Neural progenitor cell (in vitro differentiated cells): ENCODE results near the gene GATAD2B. TPM values are rescaled to one million over a fixed set of nuclear protein-coding genes. Genes with fewer than 3 reads are reported as not detected.
"Not testable (repeated sequence)": the region's sequence is repeated elsewhere in the genome, so short reads cannot be mapped to it uniquely, and the experiment has no call there.

Experiments
- DNase-seq: peaks from one replicate; pipeline ENCODE4 v3.0.0-alpha.2; 2016; ENCODE audit warnings: low spot score
- H2AFZ ChIP-seq: fragments of 200-600 bp; sonication (generic); replicated peaks from 2 replicates; pipeline ENCODE4 v1.6.1; 2016; ENCODE audit warnings: antibody characterized with exemption
- H3F3A ChIP-seq: fragments of 200-600 bp; sonication (generic); 2 replicates; pipeline ENCODE4 v1.6.1; 2016; ENCODE audit warnings: antibody characterized with exemption, low read depth
- H3K27ac ChIP-seq: fragments of 200-600 bp; sonication (generic); 2 replicates; pipeline ENCODE4 v1.5.1; 2016; ENCODE audit warnings: mild to moderate bottlenecking
- H3K27me3 ChIP-seq: fragments of 200-600 bp; sonication (generic); 2 replicates; pipeline ENCODE4 v1.6.1; 2016; ENCODE audit warnings: mild to moderate bottlenecking, moderate library complexity
- H3K36me3 ChIP-seq: fragments of 200-600 bp; sonication (generic); 2 replicates; pipeline ENCODE4 v1.5.1; 2016
- H3K4me1 ChIP-seq: fragments of 200-600 bp; sonication (generic); 2 replicates; pipeline ENCODE4 v1.6.1; 2016; ENCODE audit warnings: mixed run types
- H3K4me2 ChIP-seq: fragments of 200-600 bp; sonication (generic); 2 replicates; pipeline ENCODE4 v1.6.1; 2016
- H3K4me3 ChIP-seq: fragments of 200-600 bp; sonication (generic); 2 replicates; pipeline ENCODE4 v1.5.1; 2016
- H3K79me2 ChIP-seq: fragments of 200-600 bp; sonication (generic); 2 replicates; pipeline ENCODE4 v1.6.1; 2016; ENCODE audit warnings: low read depth
- H3K9ac ChIP-seq: fragments of 200-600 bp; sonication (generic); 2 replicates; pipeline ENCODE4 v1.6.1; 2016
- H3K9me3 ChIP-seq: fragments of 200-600 bp; sonication (generic); 2 replicates; pipeline ENCODE4 v1.5.1; 2016; ENCODE audit warnings: low read depth
- H4K20me1 ChIP-seq: fragments of 200-600 bp; sonication (generic); 2 replicates; pipeline ENCODE4 v1.6.1; 2016; ENCODE audit warnings: low read depth
- H3K27ac Mint-ChIP-seq: 3 replicates; pipeline ENCODE4 v1.8.0; 2021; ENCODE audit warnings: mixed read lengths
- H3K27me3 Mint-ChIP-seq: 2 replicates; pipeline ENCODE4 v1.8.0; 2022; ENCODE audit warnings: low read depth, mild to moderate bottlenecking, inconsistent platforms, moderate library complexity, mixed read lengths; ENCODE audit not compliant: insufficient read depth
- H3K36me3 Mint-ChIP-seq: 3 replicates; pipeline ENCODE4 v1.8.0; 2021; ENCODE audit warnings: mixed read lengths
- H3K4me1 Mint-ChIP-seq: 3 replicates; pipeline ENCODE4 v1.8.0; 2021; ENCODE audit warnings: mixed read lengths
- H3K4me3 Mint-ChIP-seq: 3 replicates; pipeline ENCODE4 v1.8.0; 2021; ENCODE audit warnings: mild to moderate bottlenecking, moderate library complexity, mixed read lengths
- H3K9me3 Mint-ChIP-seq: 3 replicates; pipeline ENCODE4 v1.8.0; 2020; ENCODE audit warnings: mixed read lengths
- EZH2 ChIP-seq: fragments of 200-600 bp; sonication (generic); IDR thresholded peaks from 2 replicates; pipeline ENCODE4 v1.6.1; 2017; ENCODE audit warnings: antibody characterized with exemption, mild to moderate bottlenecking, moderate library complexity
- EZH2phosphoT487 ChIP-seq: fragments of 200-600 bp; sonication (generic); IDR thresholded peaks from 2 replicates; pipeline ENCODE4 v1.6.1; 2017; ENCODE audit warnings: antibody characterized with exemption
- total RNA-seq: library from RNA; depleted of rRNA; stranded (reverse); fragments of >200 nt; gene quantifications from 2 replicates; pipeline ENCODE4 v1.2.3, GENCODE V29; 2015; ENCODE audit warnings: low replicate concordance
- TF ChIP-seq, protein P1 (sequence below): fragments of 200-600 bp; sonication (generic); IDR thresholded peaks from 2 replicates; pipeline ENCODE4 v1.5.1; 2017; ENCODE audit warnings: antibody characterized with exemption, mild to moderate bottlenecking

GATAD2B gene
- total RNA-seq, 1 donor from 2014 or later: 14.8 TPM

- Histone ChIP-seq H3K4me2 (no peak overlapping the region), H3K9me3 (no peaks in the 10 kb centered on the region), H3K36me3 (no peaks in the 10 kb centered on the region), H3K27me3 (no peaks in the 10 kb centered on the region), H3K9ac (no peak overlapping the region), H3K79me2 (no peaks in the 10 kb centered on the region), H3K4me3 (no peak overlapping the region), H3F3A (peaks cover 2% of the 10 kb centered on the region), H3K4me1 (no peaks in the 10 kb centered on the region), H4K20me1 (peaks cover 7% of the 10 kb centered on the region), H2AFZ (no peak overlapping the region), H3K27ac (no peak overlapping the region)
- Mint-ChIP-seq H3K4me1 (no peaks in the 10 kb centered on the region), H3K27ac (no peak overlapping the region), H3K4me3 (peak overlapping the region; percentile 70), H3K36me3 (peaks cover 35% of the 10 kb centered on the region), H3K27me3 (peaks cover 2% of the 10 kb centered on the region), H3K9me3 (no peaks in the 10 kb centered on the region)
- TF ChIP-seq EZH2phosphoT487 (no peak), EZH2 (no peak)
- TF ChIP-seq, protein P1, sequence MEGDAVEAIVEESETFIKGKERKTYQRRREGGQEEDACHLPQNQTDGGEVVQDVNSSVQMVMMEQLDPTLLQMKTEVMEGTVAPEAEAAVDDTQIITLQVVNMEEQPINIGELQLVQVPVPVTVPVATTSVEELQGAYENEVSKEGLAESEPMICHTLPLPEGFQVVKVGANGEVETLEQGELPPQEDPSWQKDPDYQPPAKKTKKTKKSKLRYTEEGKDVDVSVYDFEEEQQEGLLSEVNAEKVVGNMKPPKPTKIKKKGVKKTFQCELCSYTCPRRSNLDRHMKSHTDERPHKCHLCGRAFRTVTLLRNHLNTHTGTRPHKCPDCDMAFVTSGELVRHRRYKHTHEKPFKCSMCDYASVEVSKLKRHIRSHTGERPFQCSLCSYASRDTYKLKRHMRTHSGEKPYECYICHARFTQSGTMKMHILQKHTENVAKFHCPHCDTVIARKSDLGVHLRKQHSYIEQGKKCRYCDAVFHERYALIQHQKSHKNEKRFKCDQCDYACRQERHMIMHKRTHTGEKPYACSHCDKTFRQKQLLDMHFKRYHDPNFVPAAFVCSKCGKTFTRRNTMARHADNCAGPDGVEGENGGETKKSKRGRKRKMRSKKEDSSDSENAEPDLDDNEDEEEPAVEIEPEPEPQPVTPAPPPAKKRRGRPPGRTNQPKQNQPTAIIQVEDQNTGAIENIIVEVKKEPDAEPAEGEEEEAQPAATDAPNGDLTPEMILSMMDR: no peak
- DNase-seq: no peak
These were observed 154.2 kb downstream of the GATAD2B start for GRCh38 chr1:153768316-153769181.

GRCh38 chr1:153767519-153767918 is 155.3 kb downstream of the GATAD2B start:
- H3K9ac ChIP-seq: no peak overlapping the region
- H3K4me2 ChIP-seq: no peak overlapping the region
- DNase-seq: no peak
- no peak for TF ChIP-seq EZH2
- TF ChIP-seq, protein P1: no peak
- no peak for TF ChIP-seq EZH2phosphoT487
- H3K4me1 Mint-ChIP-seq: no peaks in the 10 kb centered on the region
- H3K27ac Mint-ChIP-seq: no peak overlapping the region
- no peaks in the 10 kb centered on the region for H3K9me3 Mint-ChIP-seq
- H3K9me3 ChIP-seq: no peaks in the 10 kb centered on the region
- H3K36me3 ChIP-seq: no peaks in the 10 kb centered on the region
- H3K27me3 Mint-ChIP-seq: peaks cover 2% of the 10 kb centered on the region
- H3K79me2 ChIP-seq: no peaks in the 10 kb centered on the region
- H3K4me3 Mint-ChIP-seq: no peak overlapping the region
- peaks cover 35% of the 10 kb centered on the region for H3K36me3 Mint-ChIP-seq
- H3K27ac ChIP-seq: no peak overlapping the region
- H3F3A ChIP-seq: no peaks in the 10 kb centered on the region
- H2AFZ ChIP-seq: no peak overlapping the region
- peaks cover 6% of the 10 kb centered on the region for H4K20me1 ChIP-seq
- H3K4me3 ChIP-seq: no peak overlapping the region
- H3K4me1 ChIP-seq: no peaks in the 10 kb centered on the region
- no peaks in the 10 kb centered on the region for H3K27me3 ChIP-seq

GRCh38 chr1:153766663-153767062 is 156.1 kb downstream of the GATAD2B start:
- H3K36me3 ChIP-seq, H3K4me3 ChIP-seq, H3K4me2 ChIP-seq, H3F3A ChIP-seq, H2AFZ ChIP-seq, H3K9me3 ChIP-seq, H3K9me3 Mint-ChIP-seq, H3K27me3 ChIP-seq, H4K20me1 ChIP-seq, H3K27ac ChIP-seq, H3K4me1 ChIP-seq, H3K27me3 Mint-ChIP-seq, H3K27ac Mint-ChIP-seq, DNase-seq, H3K4me1 Mint-ChIP-seq, H3K4me3 Mint-ChIP-seq, H3K9ac ChIP-seq, H3K79me2 ChIP-seq: not testable (repeated sequence)
- H3K36me3 Mint-ChIP-seq: peaks cover 37% of the 10 kb centered on the region

DNA sequence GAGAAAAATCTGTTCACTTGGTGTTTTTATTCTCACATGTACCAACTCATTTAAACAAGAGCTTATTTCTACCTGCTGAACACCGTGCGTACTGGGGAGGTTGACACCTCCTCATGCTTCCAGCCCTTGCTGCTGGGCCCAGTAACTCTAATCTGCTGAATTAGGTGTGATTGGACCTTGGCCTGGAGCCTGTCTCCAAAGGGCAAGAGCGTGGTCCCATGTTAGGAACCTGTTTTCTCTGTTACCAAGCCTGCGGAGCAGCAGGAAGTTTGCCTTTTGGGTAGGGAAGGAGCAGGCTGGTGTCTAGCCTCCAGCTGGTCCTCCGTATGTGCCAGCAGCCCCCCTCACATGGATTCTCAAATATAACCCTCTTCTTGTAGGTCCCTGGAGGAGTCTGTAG is 158.5 kb downstream of the GATAD2B start:
- Mint-ChIP-seq H3K4me1 (no peaks in the 10 kb centered on the region), H3K4me3 (no peak overlapping the region), H3K36me3 (peaks cover 40% of the 10 kb centered on the region), H3K9me3 (no peaks in the 10 kb centered on the region), H3K27me3 (peaks cover 2% of the 10 kb centered on the region), H3K27ac (no peak overlapping the region)
- no peaks in the 10 kb centered on the region for H3K9me3 ChIP-seq
- no peak overlapping the region for H2AFZ ChIP-seq
- no peak for TF ChIP-seq EZH2
- no peak for TF ChIP-seq EZH2phosphoT487
- TF ChIP-seq, protein P1: no peak
- no peak for DNase-seq
- no peaks in the 10 kb centered on the region for H4K20me1 ChIP-seq
- no peaks in the 10 kb centered on the region for H3K79me2 ChIP-seq
- H3K4me1 ChIP-seq: no peaks in the 10 kb centered on the region
- H3K27me3 ChIP-seq: no peaks in the 10 kb centered on the region
- H3F3A ChIP-seq: no peaks in the 10 kb centered on the region
- no peak overlapping the region for H3K4me3 ChIP-seq
- H3K36me3 ChIP-seq: no peaks in the 10 kb centered on the region
- no peak overlapping the region for H3K9ac ChIP-seq
- no peak overlapping the region for H3K27ac ChIP-seq
- H3K4me2 ChIP-seq: no peak overlapping the region
